OCI-LY1 (cell line): ENCODE data around the gene CDH20.

Experiments
- H2AFZ ChIP-seq: fragments of 200-600 bp; sonication (generic), shearing (Covaris generic); 2 replicates; pipeline ENCODE4 v1.6.0; 2014; ENCODE audit warnings: antibody characterized with exemption, mild to moderate bottlenecking, low read length
- H3F3A ChIP-seq: fragments of 200-600 bp; sonication (generic), shearing (Covaris generic); 2 replicates; pipeline ENCODE4 v1.6.0; 2014; ENCODE audit warnings: mild to moderate bottlenecking, antibody characterized with exemption, low read length, moderate library complexity; ENCODE audit not compliant: insufficient read depth
- H3K27ac ChIP-seq: fragments of 200-600 bp; sonication (generic); 2 replicates; pipeline ENCODE4 v1.5.1; 2014; ENCODE audit warnings: low read length, mixed run types, mild to moderate bottlenecking, low read depth; ENCODE audit not compliant: poor library complexity, severe bottlenecking
- H3K27me3 ChIP-seq: fragments of 200-600 bp; sonication (generic); 2 replicates; pipeline ENCODE4 v1.6.0; 2014; ENCODE audit warnings: antibody characterized with exemption, mild to moderate bottlenecking, low read length, moderate library complexity; ENCODE audit not compliant: insufficient read depth
- H3K36me3 ChIP-seq: fragments of 200-600 bp; sonication (generic); 2 replicates; pipeline ENCODE4 v1.6.1; 2014; ENCODE audit warnings: mild to moderate bottlenecking, antibody characterized with exemption, low read length, moderate library complexity, mixed read lengths; ENCODE audit not compliant: insufficient read depth
- H3K4me1 ChIP-seq: fragments of 200-600 bp; sonication (generic); 2 replicates; pipeline ENCODE4 v1.5.1; 2014; ENCODE audit warnings: mild to moderate bottlenecking, low read length, moderate library complexity; ENCODE audit not compliant: insufficient read depth, severe bottlenecking
- H3K4me2 ChIP-seq: fragments of 200-600 bp; sonication (generic), shearing (Covaris generic); 2 replicates; pipeline ENCODE4 v1.6.1; 2014; ENCODE audit warnings: low read length
- H3K4me3 ChIP-seq: fragments of 200-600 bp; sonication (generic); 2 replicates; pipeline ENCODE4 v1.5.1; 2014; ENCODE audit warnings: low read length, low read depth, mild to moderate bottlenecking, mixed read lengths; ENCODE audit not compliant: poor library complexity, severe bottlenecking
- H3K79me2 ChIP-seq: fragments of 200-600 bp; shearing (Covaris generic); 2 replicates; pipeline ENCODE4 v1.6.1; 2016; ENCODE audit warnings: mixed run types, low read length, mixed read lengths; ENCODE audit not compliant: insufficient read depth
- H3K9ac ChIP-seq: fragments of 200-600 bp; sonication (generic), shearing (Covaris generic); 2 replicates; pipeline ENCODE4 v1.6.1; 2014; ENCODE audit warnings: mild to moderate bottlenecking, low read length, mixed read lengths
- H3K9me2 ChIP-seq: fragments of 200-600 bp; sonication (generic), shearing (Covaris generic); 2 replicates; pipeline ENCODE4 v1.6.1; 2014; ENCODE audit warnings: low read depth, mild to moderate bottlenecking, low read length, mixed read lengths
- H3K9me3 ChIP-seq: fragments of 200-600 bp; shearing (Covaris generic); 2 replicates; pipeline ENCODE4 v1.6.1; 2014; ENCODE audit warnings: low read length, mixed read lengths
- H4K20me1 ChIP-seq: fragments of 200-600 bp; sonication (generic), shearing (Covaris generic); 2 replicates; pipeline ENCODE4 v1.6.0; 2016; ENCODE audit warnings: mild to moderate bottlenecking, low read length; ENCODE audit not compliant: insufficient read depth
- CTCF ChIP-seq: fragments of 200-600 bp; sonication (generic), shearing (Covaris generic); IDR thresholded peaks from 2 replicates; pipeline ENCODE4 v1.5.1; 2017; ENCODE audit warnings: mild to moderate bottlenecking, antibody characterized with exemption, low read length, moderate library complexity, mixed read lengths
- EZH2 ChIP-seq: fragments of 200-600 bp; sonication (generic), shearing (Covaris generic); IDR thresholded peaks from 2 replicates; pipeline ENCODE4 v1.8.0; 2017; ENCODE audit warnings: borderline replicate concordance, mixed run types, mild to moderate bottlenecking, antibody characterized with exemption, low read length, moderate library complexity, mixed read lengths

The CDH20 gene

GRCh38 chr18:61575419-61575818 lies 242.2 kb downstream of the CDH20 start:
- TF ChIP-seq EZH2 (no peak), CTCF (no peak)
- no peak overlapping the region for H3K4me3 ChIP-seq
- H3K36me3 ChIP-seq, result no peaks in the 10 kb centered on the region
- H3K4me1 ChIP-seq, result no peaks in the 10 kb centered on the region
- H4K20me1 ChIP-seq, result no peaks in the 10 kb centered on the region
- no peaks in the 10 kb centered on the region for H3F3A ChIP-seq
- no peaks in the 10 kb centered on the region for H3K9me3 ChIP-seq
- H3K4me2 ChIP-seq, result no peak overlapping the region
- no peak overlapping the region for H3K9ac ChIP-seq
- no peaks in the 10 kb centered on the region for H3K27me3 ChIP-seq
- no peak overlapping the region for H3K27ac ChIP-seq
- H3K9me2 ChIP-seq, result no peaks in the 10 kb centered on the region
- H2AFZ ChIP-seq, result no peak overlapping the region
- H3K79me2 ChIP-seq, result no peaks in the 10 kb centered on the region

GRCh38 chr18:61578846-61579245 lies 245.6 kb downstream of the CDH20 start:
- Histone ChIP-seq H3K9me2 (no peaks in the 10 kb centered on the region), H3K27me3 (no peaks in the 10 kb centered on the region), H3F3A (no peaks in the 10 kb centered on the region), H3K4me1 (no peaks in the 10 kb centered on the region), H3K9ac (no peak overlapping the region), H3K79me2 (no peaks in the 10 kb centered on the region), H2AFZ (no peak overlapping the region), H3K9me3 (no peaks in the 10 kb centered on the region), H3K4me3 (no peak overlapping the region), H4K20me1 (no peaks in the 10 kb centered on the region), H3K27ac (no peak overlapping the region), H3K4me2 (no peak overlapping the region), H3K36me3 (no peaks in the 10 kb centered on the region)
- TF ChIP-seq EZH2, result no peak
- no peak for TF ChIP-seq CTCF

- Histone ChIP-seq H4K20me1 (no peaks in the 10 kb centered on the region), H2AFZ (no peak overlapping the region), H3K9ac (no peak overlapping the region), H3K27ac (no peak overlapping the region), H3F3A (no peaks in the 10 kb centered on the region), H3K4me1 (no peaks in the 10 kb centered on the region), H3K27me3 (no peaks in the 10 kb centered on the region), H3K9me2 (no peaks in the 10 kb centered on the region), H3K79me2 (no peaks in the 10 kb centered on the region), H3K9me3 (no peaks in the 10 kb centered on the region), H3K36me3 (no peaks in the 10 kb centered on the region), H3K4me3 (no peak overlapping the region), H3K4me2 (no peak overlapping the region)
- TF ChIP-seq CTCF (no peak), EZH2 (no peak)
Observed at GRCh38 chr18:61579581-61579980, 246.4 kb downstream of the CDH20 start.
